Measurements from ENCODE around the gene KRT78. TPM values are rescaled to one million over a fixed set of nuclear protein-coding genes. Genes with fewer than 3 reads are reported as not detected.

Gene KRT78
- total RNA-seq, 1 donor from 2014 or later, result not detected

DNA sequence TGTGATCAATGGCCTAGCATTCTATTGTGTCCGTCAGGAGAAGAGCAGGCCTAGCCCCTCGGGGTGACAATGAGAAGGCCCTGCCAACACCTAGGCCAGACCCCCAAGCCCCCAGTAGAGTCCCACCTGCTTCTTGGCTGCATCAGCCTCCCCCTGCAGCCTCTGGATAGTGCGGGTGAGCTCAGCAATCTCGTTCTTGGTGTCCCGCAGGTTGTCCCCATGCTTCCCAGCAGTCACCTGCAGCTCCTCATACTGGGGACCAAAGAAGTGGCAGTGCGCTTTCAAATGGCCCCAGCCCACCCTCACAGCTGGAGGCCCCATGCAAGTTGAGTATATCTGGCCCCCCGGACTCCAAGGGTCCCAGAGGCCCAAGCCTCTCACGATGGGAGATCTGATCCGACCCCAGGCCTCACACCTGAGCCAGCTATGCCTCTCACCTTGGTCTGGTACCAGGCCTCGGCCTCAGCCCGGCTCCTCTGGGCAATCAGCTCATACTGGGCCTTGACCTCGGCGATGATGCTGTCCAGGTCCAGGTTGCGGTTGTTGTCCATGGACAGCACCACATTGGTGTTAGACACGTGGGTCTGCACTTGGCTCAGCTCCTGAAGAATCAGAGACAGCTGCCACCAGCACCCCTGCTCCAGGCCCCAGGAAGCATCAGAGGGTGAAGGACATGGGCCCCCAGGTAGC lies 24.9 kb downstream of the KRT78 start:
- H3K27me3 Mint-ChIP-seq, result peaks cover 15% of the 10 kb centered on the region

DNA sequence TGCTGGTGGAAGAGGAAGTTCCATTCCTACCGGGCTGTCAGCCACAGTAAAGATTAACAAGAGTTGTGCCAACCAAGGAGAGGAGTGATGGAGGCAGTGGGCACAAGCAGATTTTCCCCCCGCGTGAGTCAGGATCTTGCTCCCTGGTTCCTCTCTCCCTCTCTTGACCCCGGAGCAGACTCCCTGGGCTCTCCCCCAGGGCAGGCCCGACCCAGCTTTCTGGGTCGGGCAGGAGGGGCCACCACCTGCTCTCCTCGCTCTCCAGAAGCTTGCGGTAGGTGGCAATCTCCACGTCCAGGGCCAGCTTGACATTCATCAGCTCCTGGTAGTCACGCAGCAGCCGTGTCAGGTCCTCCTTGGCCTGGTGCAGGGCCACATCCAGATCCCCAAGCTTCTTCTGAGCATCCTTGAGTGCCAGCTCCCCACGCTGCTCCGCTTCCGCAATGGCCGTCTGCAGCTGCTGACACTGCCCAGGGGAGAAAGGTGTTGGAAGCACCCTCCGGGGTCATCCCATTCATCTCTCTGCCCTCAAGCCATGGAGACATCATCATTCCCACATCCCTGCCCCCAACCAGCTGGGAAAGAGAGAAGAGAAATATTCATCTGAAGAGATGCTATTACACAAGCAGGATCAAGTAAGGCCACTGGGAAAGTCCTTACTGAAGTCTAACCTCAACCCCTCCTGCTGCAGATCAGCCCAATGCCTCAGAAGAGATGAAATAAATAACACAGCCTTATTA lies 25.9 kb downstream of the KRT78 start:
- Mint-ChIP-seq H3K27ac (no peak overlapping the region), H3K27me3 (peaks cover 21% of the 10 kb centered on the region), H3K36me3 (ENCODE audit: low read depth) (no peaks in the 10 kb centered on the region), H3K4me3 (no peak overlapping the region), H3K4me1 (no peaks in the 10 kb centered on the region), H3K9me3 (no peaks in the 10 kb centered on the region)
- intact Hi-C loops (cut with micrococcal nuclease), result no loop called here
- no peak for ATAC-seq (ENCODE audit: low read depth)
- ChIA-PET CTCF (no interaction called here), POLR2A (no interaction called here)
- no peak for DNase-seq
- TF ChIP-seq, protein P1, sequence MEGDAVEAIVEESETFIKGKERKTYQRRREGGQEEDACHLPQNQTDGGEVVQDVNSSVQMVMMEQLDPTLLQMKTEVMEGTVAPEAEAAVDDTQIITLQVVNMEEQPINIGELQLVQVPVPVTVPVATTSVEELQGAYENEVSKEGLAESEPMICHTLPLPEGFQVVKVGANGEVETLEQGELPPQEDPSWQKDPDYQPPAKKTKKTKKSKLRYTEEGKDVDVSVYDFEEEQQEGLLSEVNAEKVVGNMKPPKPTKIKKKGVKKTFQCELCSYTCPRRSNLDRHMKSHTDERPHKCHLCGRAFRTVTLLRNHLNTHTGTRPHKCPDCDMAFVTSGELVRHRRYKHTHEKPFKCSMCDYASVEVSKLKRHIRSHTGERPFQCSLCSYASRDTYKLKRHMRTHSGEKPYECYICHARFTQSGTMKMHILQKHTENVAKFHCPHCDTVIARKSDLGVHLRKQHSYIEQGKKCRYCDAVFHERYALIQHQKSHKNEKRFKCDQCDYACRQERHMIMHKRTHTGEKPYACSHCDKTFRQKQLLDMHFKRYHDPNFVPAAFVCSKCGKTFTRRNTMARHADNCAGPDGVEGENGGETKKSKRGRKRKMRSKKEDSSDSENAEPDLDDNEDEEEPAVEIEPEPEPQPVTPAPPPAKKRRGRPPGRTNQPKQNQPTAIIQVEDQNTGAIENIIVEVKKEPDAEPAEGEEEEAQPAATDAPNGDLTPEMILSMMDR (IDR thresholded peaks at IDR 0.05), result no peak

More for the DNA sequence above, 24.9 kb downstream of the KRT78 start:
- ATAC-seq (ENCODE audit: low read depth) (no peak), DNase-seq (no peak)
- H3K4me1 Mint-ChIP-seq, result no peaks in the 10 kb centered on the region
- no peak overlapping the region for H3K27ac Mint-ChIP-seq
- POLR2A ChIA-PET, result no interaction called here
- intact Hi-C loops (cut with micrococcal nuclease), result no loop called here
- H3K9me3 Mint-ChIP-seq, result no peaks in the 10 kb centered on the region
- no peak overlapping the region for H3K4me3 Mint-ChIP-seq
- TF ChIP-seq, protein P1 (IDR thresholded peaks at IDR 0.05), result no peak
- CTCF ChIA-PET, result no interaction called here
- H3K36me3 Mint-ChIP-seq (ENCODE audit: low read depth), result no peaks in the 10 kb centered on the region

- no peaks in the 10 kb centered on the region for H3K9me3 Mint-ChIP-seq
- H3K27me3 Mint-ChIP-seq, result peaks cover 29% of the 10 kb centered on the region
- TF ChIP-seq, protein P1 (IDR thresholded peaks at IDR 0.05), result no peak
- H3K4me3 Mint-ChIP-seq, result no peak overlapping the region
- no peak overlapping the region for H3K27ac Mint-ChIP-seq
- DNase-seq (no peak), ATAC-seq (ENCODE audit: low read depth) (no peak)
- ChIA-PET CTCF (no interaction called here), POLR2A (no interaction called here)
- intact Hi-C loops (cut with micrococcal nuclease), result no loop called here
- H3K4me1 Mint-ChIP-seq, result no peaks in the 10 kb centered on the region
- no peaks in the 10 kb centered on the region for H3K36me3 Mint-ChIP-seq (ENCODE audit: low read depth)
Measured at GRCh38 chr12:52821826-52822660, 26.8 kb downstream of the KRT78 start.

DNA sequence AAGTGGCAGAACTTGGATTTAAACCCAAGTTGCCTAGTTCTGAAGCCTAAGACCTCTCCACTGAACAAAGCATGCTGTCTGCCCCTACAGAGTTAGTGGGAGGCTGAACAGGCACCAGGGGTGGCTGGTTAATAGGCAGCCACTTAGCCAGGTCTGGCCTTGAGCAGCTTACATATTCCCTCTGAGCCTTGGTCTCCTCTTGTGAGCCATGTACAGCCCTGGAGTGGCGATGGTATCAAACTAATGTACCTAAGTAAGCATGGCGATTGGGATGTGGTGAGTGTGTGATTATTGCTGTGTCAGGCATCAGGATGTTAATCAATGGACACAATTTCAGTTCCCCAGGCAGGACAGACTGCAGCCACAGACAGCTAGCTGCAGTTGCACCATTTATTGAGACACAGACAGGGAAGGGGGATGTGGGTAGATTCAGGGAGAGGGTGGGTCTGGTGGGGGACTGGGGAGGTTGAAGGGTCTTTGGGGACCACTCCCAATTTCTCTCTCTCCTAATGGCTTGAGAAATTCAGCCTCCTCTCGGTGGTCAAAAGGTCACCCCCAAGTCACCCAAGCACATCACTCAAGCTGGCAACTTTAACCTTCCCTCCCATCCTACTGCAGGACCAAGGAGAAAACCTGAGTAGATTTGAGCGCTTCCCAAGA lies 27.6 kb downstream of the KRT78 start:
- Mint-ChIP-seq H3K27me3 (peaks cover 26% of the 10 kb centered on the region), H3K36me3 (ENCODE audit: low read depth) (no peaks in the 10 kb centered on the region), H3K4me3 (no peak overlapping the region), H3K9me3 (no peaks in the 10 kb centered on the region), H3K27ac (no peak overlapping the region), H3K4me1 (no peaks in the 10 kb centered on the region)
- ATAC-seq (ENCODE audit: low read depth), result no peak
- POLR2A ChIA-PET, result no interaction called here
- TF ChIP-seq, protein P1 (IDR thresholded peaks at IDR 0.05), result no peak
- intact Hi-C loops (cut with micrococcal nuclease), result no loop called here
- DNase-seq, result no peak
- CTCF ChIA-PET, result interaction anchor here (0.7 kb wide), 1 partner anchor 12 kb away, joined by 3 read pairs; no protein-coding TSS in a partner anchor

Data from activated B cell treated with CpG ODN at 0.5 μM for 24 hours (primary cell).